Sigmoid colon (tissue), 7 donors: ENCODE results near the gene F13A1. TPM values are rescaled to one million over a fixed set of nuclear protein-coding genes. Genes with fewer than 3 reads are reported as not detected.

Source experiments
- DNase-seq: peaks from one replicate; pipeline ENCODE4 v3.0.0-alpha.2; 2019
- H3K27ac ChIP-seq, 4 donors: fragments of 200-600 bp; sonication (generic); one replicate each; pipeline ENCODE4 v1.5.1; 2016 to 2019; ENCODE audit warnings: mild to moderate bottlenecking in 1 of 4
- H3K27me3 ChIP-seq, 3 donors: fragments of 200-600 bp; sonication (generic); one replicate each; pipeline ENCODE4 v1.5.1; 2019; ENCODE audit warnings: mild to moderate bottlenecking in 1 of 3
- H3K36me3 ChIP-seq, 4 donors: fragments of 200-600 bp; sonication (generic); one replicate each; pipeline ENCODE4 v1.5.1; 2016 to 2019
- H3K4me1 ChIP-seq, 4 donors: fragments of 200-600 bp; sonication (generic); one replicate each; pipeline ENCODE4 v1.5.1; 2017 to 2019
- H3K4me3 ChIP-seq, 4 donors: fragments of 200-600 bp; sonication (generic); one replicate each; pipeline ENCODE4 v1.5.1; 2017 to 2019; ENCODE audit warnings: mild to moderate bottlenecking in 2 of 4, moderate library complexity in 1 of 4
- H3K9me3 ChIP-seq, 4 donors: fragments of 200-600 bp in 3 of 4; sonication (generic) in 3 of 4; one replicate each; pipeline versions ENCODE4 v1.5.1 to v1.6.1; 2013 to 2019
- CTCF ChIP-seq, 4 experiments: fragments of 450-650 bp in 3 of 4; fragments of 200-600 bp in 1 of 4; IDR thresholded peaks; one replicate each; pipeline ENCODE4 v1.5.1; 2016 to 2019; ENCODE audit warnings: antibody characterized with exemption in 4 of 4, mild to moderate bottlenecking in 3 of 4, moderate library complexity in 2 of 4
- EP300 ChIP-seq, 4 donors: sonication (generic); formaldehyde crosslinking; IDR thresholded peaks; one replicate each; pipeline ENCODE4 v1.6.1; 2017; ENCODE audit warnings: antibody characterized with exemption in 4 of 4
- POLR2A ChIP-seq, 2 donors: fragments of 450-650 bp; IDR thresholded peaks; one replicate each; pipeline ENCODE4 v1.6.1; 2016; ENCODE audit warnings: antibody characterized with exemption in 2 of 2, mild to moderate bottlenecking in 2 of 2, moderate library complexity in 2 of 2
- POLR2AphosphoS5 ChIP-seq, 4 donors: sonication (generic); formaldehyde crosslinking; IDR thresholded peaks; one replicate each; pipeline ENCODE4 v1.6.1; 2017; ENCODE audit warnings: antibody characterized with exemption in 4 of 4
- WGBS, 2 donors: extraction: QIAGEN DNeasy Blood & Tissue Kit; methylation state at CpG; one replicate each; pipeline ENCODE4 v1.1.7; 2013; 5-methylcytosine and 5-hydroxymethylcytosine counted together
- intact Hi-C: fragments of 100-400 bp; cut with DNase I; formaldehyde crosslinking; loops from one replicate; pipeline ENCODE4 v1.15.1; 2023
- polyA plus RNA-seq, 3 donors: library from polyadenylated mRNA; stranded (reverse); fragments of 200-250 nt; gene quantifications; one replicate each; pipeline ENCODE4 v1.2.3, GENCODE V29; 2013
- total RNA-seq, 4 donors: library from RNA; depleted of rRNA; stranded (reverse); fragments of >200 nt; gene quantifications; one replicate each; pipeline ENCODE4 v1.1.0, GENCODE V29; 2016
- donor health status: healthy with polysubstance abuse.
- donor health status: Bipolar disorder and iron deficiency.
- donor health status: healthy.

The F13A1 gene
- total and polyA plus RNA-seq, 7 donors, result 14.1 to 196 (median 47.9) TPM

- WGBS, 2 donors, result 48 to 49% methylated on average over 6 of the region's 6 CpGs
- Histone ChIP-seq H3K4me1 (no peaks in the 10 kb centered on the region), H3K27ac (no peak overlapping the region), H3K27me3 (no peaks in the 10 kb centered on the region), H3K9me3 (no peaks in the 10 kb centered on the region), H3K4me3 (no peak overlapping the region), H3K36me3 (no peaks in the 10 kb centered on the region)
- intact Hi-C loops, result no loop called here
- TF ChIP-seq POLR2A (IDR thresholded peaks at IDR 0.05) (no peak), EP300 (IDR thresholded peaks at IDR 0.05) (no peak), CTCF (IDR thresholded peaks at IDR 0.05) (no peak), POLR2AphosphoS5 (IDR thresholded peaks at IDR 0.05) (no peak)
- no peak for DNase-seq
These were observed 31.1 kb upstream of the F13A1 start for GRCh38 chr6:6351511-6352025.

- no peaks in the 10 kb centered on the region for H3K4me1 ChIP-seq
- DNase-seq, result no peak
- no peak for TF ChIP-seq POLR2AphosphoS5 (IDR thresholded peaks at IDR 0.05)
- TF ChIP-seq EP300 (IDR thresholded peaks at IDR 0.05), result no peak
- no peak for TF ChIP-seq CTCF (IDR thresholded peaks at IDR 0.05)
- TF ChIP-seq POLR2A (IDR thresholded peaks at IDR 0.05), result no peak
- no peak overlapping the region for H3K27ac ChIP-seq
- H3K4me3 ChIP-seq, result no peak overlapping the region
- no peaks in the 10 kb centered on the region for H3K27me3 ChIP-seq
- no peaks in the 10 kb centered on the region for H3K36me3 ChIP-seq
- 81 to 84% methylated on average over 4 of the region's 4 CpGs for WGBS, 2 donors
- intact Hi-C loops, result no loop called here
- no peaks in the 10 kb centered on the region for H3K9me3 ChIP-seq
These were observed 30.2 kb upstream of the F13A1 start for GRCh38 chr6:6350696-6351095.

GRCh38 chr6:6348256-6348655 lies 27.8 kb upstream of the F13A1 start:
- TF ChIP-seq POLR2AphosphoS5 (IDR thresholded peaks at IDR 0.05), result no peak
- TF ChIP-seq EP300 (IDR thresholded peaks at IDR 0.05), result no peak
- TF ChIP-seq POLR2A (IDR thresholded peaks at IDR 0.05), result no peak
- Histone ChIP-seq H3K36me3 (no peaks in the 10 kb centered on the region), H3K27ac (no peak overlapping the region), H3K9me3 (no peaks in the 10 kb centered on the region), H3K4me1 (no peaks in the 10 kb centered on the region), H3K27me3 (no peaks in the 10 kb centered on the region), H3K4me3 (no peak overlapping the region)
- 68 to 78% methylated on average over 5 of the region's 5 CpGs for WGBS, 2 donors
- intact Hi-C loops, result no loop called here
- no peak for DNase-seq

GRCh38 chr6:6346427-6347023 lies 26.1 kb upstream of the F13A1 start:
- H3K27ac ChIP-seq, result no peak overlapping the region
- WGBS, 2 donors, result 76 to 85% methylated on average over 3 of the region's 3 CpGs
- intact Hi-C loops, result no loop called here
- H3K27me3 ChIP-seq, result no peaks in the 10 kb centered on the region
- H3K36me3 ChIP-seq, result no peaks in the 10 kb centered on the region
- H3K4me1 ChIP-seq, result no peaks in the 10 kb centered on the region
- no peak for TF ChIP-seq CTCF (IDR thresholded peaks at IDR 0.05)
- no peak for TF ChIP-seq POLR2AphosphoS5 (IDR thresholded peaks at IDR 0.05)
- no peak for TF ChIP-seq EP300 (IDR thresholded peaks at IDR 0.05)
- TF ChIP-seq POLR2A (IDR thresholded peaks at IDR 0.05), result no peak
- DNase-seq, result no peak
- no peak overlapping the region for H3K4me3 ChIP-seq
- no peaks in the 10 kb centered on the region for H3K9me3 ChIP-seq

- TF ChIP-seq EP300 (IDR thresholded peaks at IDR 0.05) (no peak), POLR2AphosphoS5 (IDR thresholded peaks at IDR 0.05) (no peak), POLR2A (IDR thresholded peaks at IDR 0.05) (no peak), CTCF (IDR thresholded peaks at IDR 0.05) (no peak)
- Histone ChIP-seq H3K4me3 (no peak overlapping the region), H3K36me3 (no peaks in the 10 kb centered on the region), H3K4me1 (no peaks in the 10 kb centered on the region), H3K27ac (no peak overlapping the region), H3K27me3 (no peaks in the 10 kb centered on the region), H3K9me3 (no peaks in the 10 kb centered on the region)
- DNase-seq, result no peak
- intact Hi-C loops, result no loop called here
- WGBS, 2 donors, result 81 to 84% methylated on average over 1 of the region's 1 CpG
These were observed 13.0 kb upstream of the F13A1 start for GRCh38 chr6:6333501-6333900.
